ENCODE results near the gene GOT1.

The GOT1 gene

GRCh38 chr10:99394761-99395386 is 35.5 kb downstream of the GOT1 start:
- no peak overlapping the region for H3K4me3 ChIP-seq (ENCODE audit: control insufficient read depth, low read depth, low read length)
- no peak for DNase-seq (ENCODE audit: low read depth)
- TF ChIP-seq CTCF (conservative IDR thresholded peaks at IDR 0.05; ENCODE audit: control insufficient read depth, insufficient read depth, low read depth, low read length): no peak

DNA sequence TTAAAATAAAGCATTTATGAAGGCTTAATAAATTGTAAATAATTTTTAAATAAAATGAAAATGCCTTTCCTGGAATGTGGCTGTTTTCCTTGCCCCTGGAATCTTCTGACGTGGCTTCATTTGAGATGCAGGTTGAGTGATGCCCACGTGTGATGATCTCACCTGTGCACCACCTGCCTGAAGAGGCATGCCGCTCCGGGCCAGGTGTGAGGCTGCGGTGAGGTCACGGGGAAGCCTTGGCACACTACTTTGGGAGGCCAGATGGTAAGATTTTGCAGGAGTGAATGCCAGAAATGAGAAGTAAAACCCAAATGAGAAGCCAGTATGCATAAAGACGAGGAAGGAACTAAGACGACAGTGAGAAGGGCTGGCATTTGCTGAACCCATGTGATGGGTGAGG is 36.2 kb downstream of the GOT1 start:
- TF ChIP-seq CTCF (conservative IDR thresholded peaks at IDR 0.05; ENCODE audit: control insufficient read depth, insufficient read depth, low read depth, low read length): no peak
- no peak for DNase-seq (ENCODE audit: low read depth)
- H3K4me3 ChIP-seq (ENCODE audit: control insufficient read depth, low read depth, low read length): no peak overlapping the region

DNA sequence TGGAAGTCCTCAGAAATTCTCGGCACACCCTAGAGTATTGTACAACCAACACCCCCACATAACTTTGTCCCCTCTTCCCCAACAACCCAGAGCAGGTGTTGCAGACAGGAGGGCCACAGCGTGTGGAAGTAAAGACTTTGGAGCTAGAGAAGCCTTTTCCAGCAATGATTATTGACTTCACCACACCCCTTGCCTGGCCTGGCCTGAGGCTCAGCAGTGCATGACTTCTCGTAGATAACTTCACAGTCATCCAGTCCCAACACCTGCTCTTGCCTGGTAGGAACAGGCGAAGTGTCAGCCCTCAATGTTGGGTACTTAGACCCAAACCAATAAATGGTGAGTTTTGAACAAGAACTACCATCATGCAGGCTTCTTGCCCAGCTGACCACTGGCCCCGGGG is 36.7 kb downstream of the GOT1 start:
- TF ChIP-seq CTCF (conservative IDR thresholded peaks at IDR 0.05; ENCODE audit: control insufficient read depth, insufficient read depth, low read depth, low read length): no peak

GRCh38 chr10:99393036-99393435 is 37.4 kb downstream of the GOT1 start:
- DNase-seq (ENCODE audit: low read depth): no peak
- H3K4me3 ChIP-seq (ENCODE audit: control insufficient read depth, low read depth, low read length): no peak overlapping the region
- no peak for TF ChIP-seq CTCF (conservative IDR thresholded peaks at IDR 0.05; ENCODE audit: control insufficient read depth, insufficient read depth, low read depth, low read length)

More for the DNA sequence above, 36.7 kb downstream of the GOT1 start:
- DNase-seq (ENCODE audit: low read depth): no peak
- no peak overlapping the region for H3K4me3 ChIP-seq (ENCODE audit: control insufficient read depth, low read depth, low read length)

DNA sequence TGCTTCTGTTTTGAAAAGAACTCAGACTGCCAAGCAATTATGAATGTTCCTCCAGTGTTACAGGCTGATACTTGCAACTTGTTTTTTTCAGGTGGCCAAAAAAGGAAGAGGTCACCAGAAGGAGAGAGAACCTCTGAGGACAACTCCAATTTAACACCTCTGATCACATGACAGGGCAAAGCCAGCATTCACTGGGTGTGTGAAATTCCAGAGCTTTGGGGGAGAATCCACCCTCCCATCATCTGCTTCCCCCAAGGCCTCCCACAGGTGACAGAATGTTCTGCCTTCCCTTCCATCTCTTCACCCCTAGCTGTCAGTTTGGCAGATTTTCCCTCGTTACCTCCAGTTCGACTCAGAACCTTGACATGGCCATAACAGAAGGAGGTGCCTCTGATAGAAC is 39.1 kb downstream of the GOT1 start:
- no peak overlapping the region for H3K4me3 ChIP-seq (ENCODE audit: control insufficient read depth, low read depth, low read length)
- DNase-seq (ENCODE audit: low read depth): no peak
- TF ChIP-seq CTCF (conservative IDR thresholded peaks at IDR 0.05; ENCODE audit: control insufficient read depth, insufficient read depth, low read depth, low read length): no peak

- TF ChIP-seq CTCF (conservative IDR thresholded peaks at IDR 0.05; ENCODE audit: control insufficient read depth, insufficient read depth, low read depth, low read length): no peak
- H3K4me3 ChIP-seq (ENCODE audit: control insufficient read depth, low read depth, low read length): no peak overlapping the region
- DNase-seq (ENCODE audit: low read depth): no peak
Measured at GRCh38 chr10:99389729-99390480, 40.5 kb downstream of the GOT1 start.

Data from fibroblast of mammary gland (primary cell).